ENCODE data around the gene LDLRAP1.

The LDLRAP1 gene

GRCh38 chr1:25610822-25611630 lies 67.6 kb downstream of the LDLRAP1 start:
- no peak for FAIRE-seq
- no peak for DNase-seq (ENCODE audit: insufficient read length)
- TF ChIP-seq POLR2A (IDR thresholded peaks at IDR 0.05; ENCODE audit: low read depth, low read length): no peak
- no peak for TF ChIP-seq POLR2AphosphoS5 (IDR thresholded peaks at IDR 0.05; ENCODE audit: low read depth, low read length)
- TF ChIP-seq TAF1 (IDR thresholded peaks at IDR 0.05; ENCODE audit: borderline replicate concordance, low read depth, low read length): no peak

GRCh38 chr1:25611843-25612242 lies 68.4 kb downstream of the LDLRAP1 start:
- no peak for DNase-seq (ENCODE audit: insufficient read length)
- TF ChIP-seq TAF1 (IDR thresholded peaks at IDR 0.05; ENCODE audit: borderline replicate concordance, low read depth, low read length) (no peak), POLR2A (IDR thresholded peaks at IDR 0.05; ENCODE audit: low read depth, low read length) (no peak), POLR2AphosphoS5 (IDR thresholded peaks at IDR 0.05; ENCODE audit: low read depth, low read length) (no peak)
- FAIRE-seq: no peak

- DNase-seq (ENCODE audit: insufficient read length): no peak
- TF ChIP-seq POLR2A (IDR thresholded peaks at IDR 0.05; ENCODE audit: low read depth, low read length) (no peak), TAF1 (IDR thresholded peaks at IDR 0.05; ENCODE audit: borderline replicate concordance, low read depth, low read length) (no peak), POLR2AphosphoS5 (IDR thresholded peaks at IDR 0.05; ENCODE audit: low read depth, low read length) (no peak)
- FAIRE-seq: no peak
Observed at GRCh38 chr1:25612421-25612820, 69.0 kb downstream of the LDLRAP1 start.

- FAIRE-seq: no peak
- DNase-seq (ENCODE audit: insufficient read length): no peak
- TF ChIP-seq POLR2AphosphoS5 (IDR thresholded peaks at IDR 0.05; ENCODE audit: low read depth, low read length): no peak
- TF ChIP-seq TAF1 (IDR thresholded peaks at IDR 0.05; ENCODE audit: borderline replicate concordance, low read depth, low read length): no peak
- TF ChIP-seq POLR2A (IDR thresholded peaks at IDR 0.05; ENCODE audit: low read depth, low read length): no peak
Observed at GRCh38 chr1:25613091-25613490, 69.7 kb downstream of the LDLRAP1 start.

- peak; percentile 60 for FAIRE-seq
- TF ChIP-seq POLR2AphosphoS5 (IDR thresholded peaks at IDR 0.05; ENCODE audit: low read depth, low read length) (no peak), POLR2A (IDR thresholded peaks at IDR 0.05; ENCODE audit: low read depth, low read length) (no peak), TAF1 (IDR thresholded peaks at IDR 0.05; ENCODE audit: borderline replicate concordance, low read depth, low read length) (no peak)
Observed at GRCh38 chr1:25614501-25615171, 71.2 kb downstream of the LDLRAP1 start.

GRCh38 chr1:25615172-25615541 lies 71.8 kb downstream of the LDLRAP1 start:
- TF ChIP-seq TAF1 (IDR thresholded peaks at IDR 0.05; ENCODE audit: borderline replicate concordance, low read depth, low read length): no peak
- no peak for TF ChIP-seq POLR2A (IDR thresholded peaks at IDR 0.05; ENCODE audit: low read depth, low read length)
- no peak for TF ChIP-seq POLR2AphosphoS5 (IDR thresholded peaks at IDR 0.05; ENCODE audit: low read depth, low read length)
- peak; percentile 82 for FAIRE-seq

More at GRCh38 chr1:25614501-25615171, 71.2 kb downstream of the LDLRAP1 start:
- no peak for DNase-seq (ENCODE audit: insufficient read length)

GRCh38 chr1:25615563-25616094 lies 72.2 kb downstream of the LDLRAP1 start:
- DNase-seq (ENCODE audit: insufficient read length): no peak
- peak; percentile 48 for FAIRE-seq
- TF ChIP-seq TAF1 (IDR thresholded peaks at IDR 0.05; ENCODE audit: borderline replicate concordance, low read depth, low read length) (no peak), POLR2A (IDR thresholded peaks at IDR 0.05; ENCODE audit: low read depth, low read length) (no peak), POLR2AphosphoS5 (IDR thresholded peaks at IDR 0.05; ENCODE audit: low read depth, low read length) (no peak)

More at GRCh38 chr1:25615172-25615541, 71.8 kb downstream of the LDLRAP1 start:
- no peak for DNase-seq (ENCODE audit: insufficient read length)

- TF ChIP-seq POLR2A (IDR thresholded peaks at IDR 0.05; ENCODE audit: low read depth, low read length) (no peak), TAF1 (IDR thresholded peaks at IDR 0.05; ENCODE audit: borderline replicate concordance, low read depth, low read length) (no peak), POLR2AphosphoS5 (IDR thresholded peaks at IDR 0.05; ENCODE audit: low read depth, low read length) (no peak)
- FAIRE-seq (peak; percentile 97), DNase-seq (ENCODE audit: insufficient read length) (peak; percentile 85)
Observed at GRCh38 chr1:25616095-25616986, 72.9 kb downstream of the LDLRAP1 start, which contains the start of gene MAN1C1. Gene MAN1C1, plus strand, starts transcription at chr1:25616791. Its CDS starts 1,007 bp downstream, at chr1:25617798.

GRCh38 chr1:25616987-25617624 lies 73.7 kb downstream of the LDLRAP1 start:
- FAIRE-seq: no peak
- TF ChIP-seq POLR2A (IDR thresholded peaks at IDR 0.05; ENCODE audit: low read depth, low read length): no peak
- TF ChIP-seq POLR2AphosphoS5 (IDR thresholded peaks at IDR 0.05; ENCODE audit: low read depth, low read length): no peak
- no peak for TF ChIP-seq TAF1 (IDR thresholded peaks at IDR 0.05; ENCODE audit: borderline replicate concordance, low read depth, low read length)
- DNase-seq (ENCODE audit: insufficient read length): no peak

GRCh38 chr1:25617625-25618432 lies 74.4 kb downstream of the LDLRAP1 start:
- TF ChIP-seq TAF1 (IDR thresholded peaks at IDR 0.05; ENCODE audit: borderline replicate concordance, low read depth, low read length) (no peak), POLR2AphosphoS5 (IDR thresholded peaks at IDR 0.05; ENCODE audit: low read depth, low read length) (no peak), POLR2A (IDR thresholded peaks at IDR 0.05; ENCODE audit: low read depth, low read length) (no peak)
- DNase-seq (ENCODE audit: insufficient read length) (no peak), FAIRE-seq (no peak)

Data from GM12892 (cell line).